Kidney (tissue), 14 donors: ENCODE data around the gene APMAP. TPM values are rescaled to one million over a fixed set of nuclear protein-coding genes. Genes with fewer than 3 reads are reported as not detected.

ENCODE experiments used
- DNase-seq, 5 donors: peaks; one replicate each; pipeline ENCODE4 v3.0.0-alpha.2; 2013 to 2020
- FAIRE-seq: peaks from 2 replicates; lab custom pipeline; 2012; peaks lifted over from hg19 to GRCh38; lab: Jason Lieb, UNC
- H3K27ac ChIP-seq, 2 donors: one replicate each; pipeline ENCODE4 v1.7.0; 2013; ENCODE audit warnings: low read depth in 2 of 2, low read length in 2 of 2, inconsistent platforms in 1 of 2
- H3K27me3 ChIP-seq: one replicate; pipeline ENCODE4 v1.7.1; 2013; ENCODE audit warnings: low read length, inconsistent platforms; ENCODE audit not compliant: control insufficient read depth, insufficient read depth
- H3K36me3 ChIP-seq, 3 donors: one replicate each; pipeline versions ENCODE4 v1.7.0 to v1.7.1; 2013; ENCODE audit warnings: low read length in 3 of 3, control low read depth in 1 of 3, inconsistent platforms in 1 of 3; ENCODE audit not compliant: insufficient read depth in 3 of 3, control insufficient read depth in 2 of 3
- H3K4me1 ChIP-seq, 3 donors: one replicate each; pipeline versions ENCODE4 v1.7.0 to v1.7.1; 2013; ENCODE audit warnings: low read length in 3 of 3, inconsistent platforms in 1 of 3, low read depth in 1 of 3; ENCODE audit not compliant: control insufficient read depth in 2 of 3, insufficient read depth in 2 of 3
- H3K4me3 ChIP-seq, 3 donors: one replicate each; pipeline versions ENCODE4 v1.7.0 to v1.8.1; 2013; ENCODE audit warnings: low read length in 3 of 3, control low read depth in 1 of 3, inconsistent platforms in 1 of 3
- H3K9ac ChIP-seq, 3 donors: one replicate each; pipeline versions ENCODE4 v1.7.0 to v1.7.1; 2013; ENCODE audit warnings: low read length in 3 of 3, control low read depth in 1 of 3, inconsistent platforms in 1 of 3
- H3K9me3 ChIP-seq, 3 donors: one replicate each; pipeline versions ENCODE4 v1.7.0 to v1.7.1; 2013; ENCODE audit warnings: low read length in 3 of 3, control low read depth in 1 of 3, inconsistent platforms in 1 of 3; ENCODE audit not compliant: control insufficient read depth in 2 of 3, insufficient read depth in 1 of 3
- CTCF ChIP-seq: IDR thresholded peaks from 3 replicates; pipeline ENCODE4 v1.5.1; 2012; ENCODE audit warnings: mild to moderate bottlenecking, moderate library complexity, borderline replicate concordance; ENCODE audit not compliant: insufficient read depth; ENCODE audit errors: extremely low read depth
- intact Hi-C: fragments of 100-400 bp; cut with DNase I; formaldehyde crosslinking; loops from one replicate; pipeline ENCODE4 v1.11.1; 2022
- polyA plus RNA-seq: library from polyadenylated mRNA; stranded (reverse); fragments of 350-450 nt; fragmentation: Illumina TruSeq; extraction: RNeasy Lipid Tissue Mini Kit (QIAGEN cat#74804); gene quantifications from one replicate; pipeline ENCODE4 v1.2.3, GENCODE V29; 2014; ENCODE audit warnings: low read depth, low replicate concordance; ENCODE audit not compliant: insufficient read depth
- total RNA-seq: library from RNA; stranded (reverse); fragmentation: NEBNext Ultra II Directional; extraction: Animal tissue kit (Norgen Biotek cat#: 25700); gene quantifications from one replicate; pipeline ENCODE4 v1.2.1, GENCODE V29; 2021
- donor health status: control.
- donor health status: control.
- donor health status: control.
- donor health status: control.
- donor health status: control.
- donor health status: DM: yes; HTN: yes; CAD: no.
- donor health status: Normal renal cell carcinoma (clear cell type).

APMAP gene
- total and polyA plus RNA-seq, 2 donors from 2014 or later, result 79.7 to 90.9 TPM

GRCh38 chr20:24965065-24965919, 27.3 kb downstream of the APMAP start:
- Histone ChIP-seq H3K36me3 (peaks cover 0 to 51% (median 18%) of the 10 kb centered on the region in 3 donors), H3K9ac (no peak overlapping the region), H3K4me1 (no peaks in the 10 kb centered on the region), H3K4me3 (no peak overlapping the region), H3K27ac (no peak overlapping the region), H3K27me3 (no peaks in the 10 kb centered on the region), H3K9me3 (no peaks in the 10 kb centered on the region)
- DNase-seq, result peak in 1 of 5 donors; percentile 59
- no peak for TF ChIP-seq CTCF
- FAIRE-seq, result no peak
- intact Hi-C loops, result no loop called here

GRCh38 chr20:24964506-24964840, 28.1 kb downstream of the APMAP start:
- peaks cover 0 to 43% (median 17%) of the 10 kb centered on the region in 3 donors for H3K36me3 ChIP-seq
- no peak for TF ChIP-seq CTCF
- no peak for FAIRE-seq
- no peaks in the 10 kb centered on the region for H3K4me1 ChIP-seq
- H3K27me3 ChIP-seq, result no peaks in the 10 kb centered on the region
- no peak overlapping the region for H3K27ac ChIP-seq
- intact Hi-C loops, result no loop called here
- no peak overlapping the region for H3K4me3 ChIP-seq
- no peak for DNase-seq
- H3K9ac ChIP-seq, result no peak overlapping the region
- H3K9me3 ChIP-seq, result no peaks in the 10 kb centered on the region

GRCh38 chr20:24963672-24964505, 28.7 kb downstream of the APMAP start:
- FAIRE-seq, result no peak
- no peak for TF ChIP-seq CTCF
- no peak overlapping the region for H3K4me3 ChIP-seq
- H3K9ac ChIP-seq, result no peak overlapping the region
- peaks cover 0 to 38% (median 14%) of the 10 kb centered on the region in 3 donors for H3K36me3 ChIP-seq
- H3K4me1 ChIP-seq, result no peaks in the 10 kb centered on the region
- H3K9me3 ChIP-seq, result no peaks in the 10 kb centered on the region
- DNase-seq, result no peak
- intact Hi-C loops, result no loop called here
- H3K27me3 ChIP-seq, result no peaks in the 10 kb centered on the region
- no peak overlapping the region for H3K27ac ChIP-seq
